Limb (tissue), 2 donors: ENCODE data around the gene GSE1.

ENCODE experiments used
- DNase-seq, 2 donors: peaks; one replicate each; pipeline ENCODE4 v3.0.0-alpha.2; 2016; ENCODE audit errors: extremely low spot score in 2 of 2

GSE1 gene

GRCh38 chr16:85631802-85632393 is 18.8 kb downstream of the GSE1 start:
- no peak for DNase-seq

- DNase-seq: no peak
Observed at GRCh38 chr16:85632709-85633437, 19.8 kb downstream of the GSE1 start.

GRCh38 chr16:85633438-85633743 is 20.3 kb downstream of the GSE1 start:
- no peak for DNase-seq

- no peak for DNase-seq
Observed at GRCh38 chr16:85633888-85634287, 20.8 kb downstream of the GSE1 start.

- DNase-seq: no peak
Observed at GRCh38 chr16:85634747-85635544, 21.8 kb downstream of the GSE1 start.

- no peak for DNase-seq
Observed at GRCh38 chr16:85635545-85636140, 22.5 kb downstream of the GSE1 start.

- no peak for DNase-seq
Observed at GRCh38 chr16:85636234-85636812, 23.2 kb downstream of the GSE1 start.

- DNase-seq: no peak
Observed at GRCh38 chr16:85637061-85637807, 24.1 kb downstream of the GSE1 start.

- DNase-seq: no peak
Observed at GRCh38 chr16:85637808-85638647, 24.9 kb downstream of the GSE1 start.

GRCh38 chr16:85638695-85639409 is 25.7 kb downstream of the GSE1 start:
- no peak for DNase-seq

GRCh38 chr16:85639529-85640253 is 26.6 kb downstream of the GSE1 start:
- no peak for DNase-seq

GRCh38 chr16:85640254-85640558 is 27.1 kb downstream of the GSE1 start:
- DNase-seq: no peak

GRCh38 chr16:85640585-85640984 is 27.5 kb downstream of the GSE1 start:
- no peak for DNase-seq

GRCh38 chr16:85641305-85641704 is 28.2 kb downstream of the GSE1 start:
- DNase-seq: no peak

GRCh38 chr16:85641776-85642176 is 28.7 kb downstream of the GSE1 start:
- no peak for DNase-seq

GRCh38 chr16:85642762-85643358 is 29.7 kb downstream of the GSE1 start:
- no peak for DNase-seq

- DNase-seq: no peak
Observed at GRCh38 chr16:85643631-85644030, 30.5 kb downstream of the GSE1 start.

- DNase-seq: no peak
Observed at GRCh38 chr16:85644093-85644712, 31.1 kb downstream of the GSE1 start.
